GM10847 (cell line): ENCODE measurements around the gene TTN.

Source experiments
- POLR2A ChIP-seq: IDR thresholded peaks from 2 replicates; pipeline ENCODE4 v1.6.1; 2011; ENCODE audit not compliant: insufficient read length; ENCODE audit errors: extremely low read depth

TTN gene

DNA sequence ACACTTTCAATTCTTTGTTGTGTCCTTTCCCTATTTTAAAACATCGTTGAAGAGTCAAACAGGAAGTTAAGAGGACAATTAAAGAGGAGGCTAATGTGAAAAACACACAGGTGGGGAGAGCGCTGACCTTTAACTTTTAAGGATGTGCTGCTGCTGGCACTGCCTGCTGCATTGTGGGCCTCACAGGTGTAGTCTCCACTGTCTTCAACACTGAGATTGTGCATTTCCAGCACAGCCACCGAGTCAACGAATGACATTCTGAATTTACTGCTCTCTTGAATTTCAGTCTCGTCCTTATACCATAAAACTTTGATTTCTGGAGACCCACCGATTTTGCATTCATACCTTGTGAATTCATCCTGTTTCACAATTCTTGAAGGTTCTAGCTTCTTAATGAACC, 91.9 kb downstream of the TTN start:
- TF ChIP-seq POLR2A = no peak

GRCh38 chr2:178707476-178707875, 99.7 kb downstream of the TTN start:
- no peak for TF ChIP-seq POLR2A

- TF ChIP-seq POLR2A = no peak
Measured at GRCh38 chr2:178704876-178705275, 102.3 kb downstream of the TTN start.

DNA sequence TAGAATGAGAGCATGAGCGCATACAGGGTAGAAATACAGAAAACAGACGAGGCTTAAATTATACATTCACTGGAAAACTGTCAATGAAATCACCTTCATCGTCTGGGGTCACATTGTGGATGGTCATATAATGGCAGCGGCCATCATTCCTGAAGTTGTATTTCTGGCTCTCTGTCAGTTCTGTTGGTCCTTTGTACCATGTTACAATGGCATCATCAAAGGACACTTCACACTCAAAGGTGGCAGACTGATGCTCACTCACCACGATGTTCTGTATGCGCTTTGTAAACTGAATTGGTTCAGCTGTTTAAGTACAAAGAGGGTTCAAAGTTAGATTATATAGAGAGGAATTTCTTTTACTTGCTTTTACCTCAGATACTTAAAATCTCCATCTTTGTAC, 104.9 kb downstream of the TTN start:
- no peak for TF ChIP-seq POLR2A

DNA sequence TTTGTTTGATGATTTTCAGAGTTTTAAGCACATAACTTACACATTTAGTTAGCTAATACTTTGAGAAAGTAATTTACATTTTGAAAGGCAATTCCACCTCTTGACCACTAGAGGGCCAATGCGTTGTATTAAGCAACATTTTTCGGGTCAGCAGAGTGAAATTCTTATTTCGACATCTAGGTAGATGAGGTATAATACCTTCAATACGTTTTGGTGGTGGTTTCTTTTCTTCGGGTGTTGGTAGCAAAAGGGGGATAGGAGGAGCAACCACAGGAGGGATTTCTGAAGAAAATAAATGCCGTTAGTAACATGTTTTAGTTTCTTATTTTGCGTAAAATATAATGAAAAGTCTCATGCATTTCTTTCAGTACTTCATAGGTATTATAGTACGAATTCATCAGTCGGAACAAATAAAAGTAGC, 106.3 kb downstream of the TTN start:
- no peak for TF ChIP-seq POLR2A

GRCh38 chr2:178700136-178700535, 107.1 kb downstream of the TTN start:
- TF ChIP-seq POLR2A = no peak

- TF ChIP-seq POLR2A = no peak
Measured at GRCh38 chr2:178692845-178693244, 114.4 kb downstream of the TTN start.

GRCh38 chr2:178689808-178690207, 117.4 kb downstream of the TTN start:
- TF ChIP-seq POLR2A = no peak

GRCh38 chr2:178683877-178684276, 123.3 kb downstream of the TTN start:
- no peak for TF ChIP-seq POLR2A

DNA sequence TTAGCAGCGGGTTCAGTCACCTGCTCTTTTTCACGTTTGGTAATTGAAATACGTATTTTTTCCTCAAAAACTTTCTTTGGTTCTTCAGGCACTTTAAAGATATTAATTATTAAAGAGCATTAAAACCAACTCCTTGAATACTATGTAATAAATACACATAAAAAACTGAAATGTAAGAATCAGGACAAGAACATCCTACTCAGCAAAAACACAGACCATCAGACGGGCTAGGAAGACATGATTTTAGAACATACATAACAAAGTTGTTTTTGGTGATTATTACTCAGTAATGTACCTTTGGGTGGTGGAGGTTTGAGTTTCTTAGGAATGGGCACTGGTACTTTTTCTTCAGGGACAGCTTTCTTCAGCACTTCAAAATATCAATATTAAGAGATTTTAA, 126.1 kb downstream of the TTN start:
- TF ChIP-seq POLR2A = no peak

DNA sequence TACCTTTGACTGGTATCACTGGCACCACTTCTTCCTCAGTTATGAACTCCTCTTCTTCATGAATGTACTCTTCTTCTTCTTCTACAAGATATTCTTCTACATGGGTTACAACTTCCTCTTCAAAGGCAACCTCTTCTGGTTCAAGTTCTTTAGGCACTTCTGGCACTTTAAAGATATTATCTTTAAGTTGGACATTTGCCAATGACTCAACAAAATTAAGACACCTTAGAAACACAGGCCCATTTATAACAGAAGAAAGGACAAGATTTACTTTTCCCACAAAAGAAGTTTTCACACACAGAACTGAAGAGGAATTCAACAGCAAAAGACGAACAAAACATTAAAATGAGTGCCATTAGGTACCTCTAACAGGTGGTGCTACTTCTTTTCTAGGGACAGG, 127.3 kb downstream of the TTN start:
- no peak for TF ChIP-seq POLR2A

DNA sequence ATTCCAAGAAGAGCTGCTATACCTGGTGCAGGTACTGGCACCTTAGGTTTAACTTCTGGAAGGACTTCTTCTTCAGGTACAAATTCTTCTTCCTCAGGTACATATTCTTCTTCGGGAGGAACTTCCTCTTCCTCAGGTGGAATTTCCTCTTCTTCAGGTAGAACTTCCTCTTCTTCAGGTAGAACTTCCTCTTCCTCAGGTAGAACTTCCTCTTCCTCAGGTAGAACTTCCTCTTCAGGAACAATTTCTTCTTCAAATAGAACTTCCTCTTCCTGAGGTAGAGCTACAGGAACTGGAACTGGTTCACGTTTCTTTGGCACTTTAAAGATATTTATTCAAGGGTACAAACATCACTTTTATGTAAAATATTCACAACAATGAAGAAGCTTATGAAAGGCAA, 129.6 kb downstream of the TTN start:
- TF ChIP-seq POLR2A = no peak

GRCh38 chr2:178676046-178676445, 131.2 kb downstream of the TTN start:
- TF ChIP-seq POLR2A = no peak

- no peak for TF ChIP-seq POLR2A
Measured at GRCh38 chr2:178674122-178674521, 133.1 kb downstream of the TTN start.

GRCh38 chr2:178666458-178666857, 140.8 kb downstream of the TTN start:
- TF ChIP-seq POLR2A = no peak

DNA sequence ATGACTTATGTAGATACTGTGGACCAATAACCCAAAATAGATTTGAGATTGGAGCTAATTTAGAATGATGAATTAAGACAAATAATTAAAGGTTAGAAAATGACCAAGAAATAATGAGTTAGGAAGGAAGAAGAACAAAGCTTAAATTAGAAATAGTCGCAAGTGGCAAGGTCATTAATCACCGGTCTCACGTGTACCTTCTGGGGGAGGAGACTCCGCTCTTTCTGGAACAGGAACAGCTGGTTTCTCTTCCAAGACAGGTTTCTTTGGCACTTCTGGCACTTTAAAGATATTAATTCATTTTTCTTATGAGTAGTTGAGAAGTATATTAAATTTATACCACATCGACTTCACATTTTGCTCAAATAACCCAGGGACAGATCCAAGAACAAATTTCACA, 156.7 kb downstream of the TTN start:
- TF ChIP-seq POLR2A = no peak

DNA sequence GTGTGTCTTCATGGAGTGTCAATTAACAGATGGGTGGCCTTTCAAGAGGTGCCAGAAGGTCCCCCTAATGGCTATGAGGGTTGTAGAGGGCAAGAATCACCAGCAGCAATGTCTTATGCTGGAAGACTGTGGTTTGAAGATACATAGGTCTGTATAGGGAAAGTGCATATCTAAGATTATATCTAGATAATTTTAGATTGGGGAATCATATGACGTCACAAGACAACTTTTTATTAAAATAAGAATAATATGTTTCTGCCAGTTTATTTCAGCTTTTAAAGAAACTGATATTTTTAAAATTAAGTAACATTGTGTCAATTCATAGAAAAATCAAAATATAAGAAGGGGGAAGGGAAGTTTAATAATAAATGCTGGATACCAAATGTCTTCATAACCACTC, 162.3 kb downstream of the TTN start:
- TF ChIP-seq POLR2A = no peak

DNA sequence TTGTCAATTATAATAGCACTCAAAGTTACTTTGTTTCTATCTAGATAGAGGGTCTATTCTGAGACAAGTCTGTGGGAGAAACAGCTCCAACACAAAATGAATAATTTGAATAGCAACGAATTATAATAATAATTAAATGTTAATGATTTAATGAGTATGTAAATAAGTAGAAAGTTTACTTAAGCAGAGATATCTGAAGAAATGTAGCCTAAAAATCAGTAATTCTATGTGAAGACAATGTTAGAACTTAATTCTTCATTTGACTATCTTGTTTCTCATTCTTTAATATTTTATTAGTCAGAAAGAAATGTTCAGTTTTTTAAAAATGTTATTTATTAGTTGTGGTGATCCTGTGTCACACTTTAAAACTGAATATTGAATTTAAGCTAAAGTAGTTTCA, 165.7 kb downstream of the TTN start:
- no peak for TF ChIP-seq POLR2A

GRCh38 chr2:178635897-178636296, 171.3 kb downstream of the TTN start:
- no peak for TF ChIP-seq POLR2A

- no peak for TF ChIP-seq POLR2A
Measured at GRCh38 chr2:178632729-178633128, 174.5 kb downstream of the TTN start.
